Natural killer cell (primary cell): ENCODE results near the gene C6orf89. TPM values are rescaled to one million over a fixed set of nuclear protein-coding genes. Genes with fewer than 3 reads are reported as not detected.

ENCODE experiments used
- ATAC-seq, 3 donors: fragments of 150-1000 bp in 2 of 3; fragments of 200-7000 bp in 1 of 3; cut with Tn5 transposase; 1 replicate in 1 of 3; 2 replicates in 2 of 3; pipeline ENCODE4 v1.10.0; 2021; ENCODE audit warnings: mild to moderate bottlenecking in 2 of 3, moderate library complexity in 2 of 3
- DNase-seq, 2 donors: peaks; one replicate each; pipeline versions ENCODE4 v3.0.0 to v3.0.0-alpha.2; 2013 to 2021; ENCODE audit warnings: mixed read lengths in 1 of 2
- H3K27ac ChIP-seq: one replicate; pipeline ENCODE4 v1.5.1; 2013; ENCODE audit warnings: mild to moderate bottlenecking, low read length
- H3K27me3 ChIP-seq: one replicate; pipeline ENCODE4 v1.6.1; 2013; ENCODE audit warnings: low read length; ENCODE audit not compliant: control insufficient read depth, insufficient read depth
- H3K36me3 ChIP-seq: one replicate; pipeline ENCODE4 v1.6.1; 2013; ENCODE audit warnings: low read length; ENCODE audit not compliant: control insufficient read depth, insufficient read depth
- H3K4me1 ChIP-seq: one replicate; pipeline ENCODE4 v1.6.1; 2013; ENCODE audit warnings: low read length; ENCODE audit not compliant: control insufficient read depth, insufficient read depth
- H3K4me3 ChIP-seq: one replicate; pipeline ENCODE4 v1.5.1; 2013; ENCODE audit warnings: low read length
- H3K9me3 ChIP-seq: one replicate; pipeline ENCODE4 v1.6.1; 2013; ENCODE audit warnings: low read length; ENCODE audit not compliant: control insufficient read depth, insufficient read depth
- H3K27ac Mint-ChIP-seq, 2 donors: one replicate each; pipeline ENCODE4 v1.8.0; 2022; ENCODE audit warnings: mild to moderate bottlenecking in 2 of 2, mixed read lengths in 2 of 2, moderate library complexity in 1 of 2
- H3K27me3 Mint-ChIP-seq, 2 donors: one replicate each; pipeline ENCODE4 v1.8.0; 2022; ENCODE audit warnings: low read depth in 2 of 2, mixed read lengths in 2 of 2
- H3K36me3 Mint-ChIP-seq: one replicate; pipeline ENCODE4 v1.8.0; 2022; ENCODE audit warnings: mixed read lengths
- H3K4me1 Mint-ChIP-seq, 2 donors: one replicate each; pipeline ENCODE4 v1.8.0; 2022; ENCODE audit warnings: mixed read lengths in 2 of 2
- H3K4me3 Mint-ChIP-seq: one replicate; pipeline ENCODE4 v1.8.0; 2022; ENCODE audit warnings: mild to moderate bottlenecking, moderate library complexity, mixed read lengths
- H3K9me3 Mint-ChIP-seq, 2 donors: one replicate each; pipeline ENCODE4 v1.8.0; 2022; ENCODE audit warnings: mixed read lengths in 2 of 2
- CTCF ChIP-seq: fragments of 200-600 bp; IDR thresholded peaks from one replicate; pipeline ENCODE4 v1.8.0; 2022; ENCODE audit warnings: antibody characterized with exemption
- WGBS: methylation state at CpG from one replicate; pipeline ENCODE4 v1.1.7; 2013; ENCODE audit warnings: missing lambda C conversion rate; ENCODE audit not compliant: insufficient coverage; 5-methylcytosine and 5-hydroxymethylcytosine counted together
- intact Hi-C: fragments of 100-400 bp; cut with micrococcal nuclease; formaldehyde crosslinking; loops from one replicate; pipeline ENCODE4 v1.14.2; 2022
- total RNA-seq, 4 donors: library from RNA; stranded (reverse); fragments of 120-200 nt in 1 of 4; gene quantifications; one replicate each; pipeline versions ENCODE4 v1.2.3 to v1.2.4, GENCODE V29; 2013 to 2022

Gene C6orf89
- total RNA-seq, 3 donors from 2014 or later (not counting 1 experiment from before 2014, with no cell fraction given) = 34.3 to 47.0 (median 46.3) TPM

- H3K36me3 ChIP-seq = peaks cover 29% of the 10 kb centered on the region
- intact Hi-C loops = no loop called here
- Mint-ChIP-seq H3K27ac (no peak overlapping the region), H3K36me3 (no peaks in the 10 kb centered on the region), H3K4me3 (no peak overlapping the region), H3K27me3 (peaks cover 13 to 15% of the 10 kb centered on the region in 2 donors), H3K9me3 (no peaks in the 10 kb centered on the region), H3K4me1 (peaks cover 12 to 25% of the 10 kb centered on the region in 2 donors)
- no peak for ATAC-seq
- H3K4me3 ChIP-seq = no peak overlapping the region
- 67% methylated on average over 4 of the region's 4 CpGs for WGBS
- peaks cover 27% of the 10 kb centered on the region for H3K4me1 ChIP-seq
- TF ChIP-seq CTCF = no peak
- no peak for DNase-seq
- H3K27ac ChIP-seq = no peak overlapping the region
- H3K9me3 ChIP-seq = no peaks in the 10 kb centered on the region
- no peaks in the 10 kb centered on the region for H3K27me3 ChIP-seq
Measured at GRCh38 chr6:36964908-36965307, 79.2 kb downstream of the C6orf89 start.

DNA sequence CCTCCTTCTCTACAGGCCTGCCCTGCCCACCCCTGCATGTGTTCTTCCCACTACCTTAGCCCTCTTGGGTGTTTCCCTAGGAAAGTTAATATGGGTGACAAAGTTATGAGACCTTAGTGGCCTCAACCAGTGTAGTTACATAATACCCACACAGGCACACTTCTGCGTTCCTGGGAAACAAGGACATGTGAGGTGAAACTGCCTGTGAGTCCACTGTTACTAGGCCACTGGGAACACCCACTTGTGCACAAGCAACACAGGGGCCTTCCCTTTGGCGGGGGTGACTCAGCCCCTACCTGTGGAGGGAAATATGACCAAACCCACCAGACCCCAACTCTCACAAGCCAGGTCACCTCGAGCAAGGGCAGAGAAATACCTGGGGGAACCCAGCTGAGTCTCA is 81.5 kb downstream of the C6orf89 start:
- DNase-seq = no peak
- no peaks in the 10 kb centered on the region for H3K9me3 Mint-ChIP-seq
- H3K9me3 ChIP-seq = no peaks in the 10 kb centered on the region
- H3K4me3 Mint-ChIP-seq = no peak overlapping the region
- no peak overlapping the region for H3K27ac ChIP-seq
- no peaks in the 10 kb centered on the region for H3K27me3 ChIP-seq
- peaks cover under 1 to 7% of the 10 kb centered on the region in 2 donors for H3K27me3 Mint-ChIP-seq
- H3K4me3 ChIP-seq = no peak overlapping the region
- 87% methylated on average over 3 of the region's 3 CpGs for WGBS
- H3K4me1 Mint-ChIP-seq = peaks cover 12 to 25% of the 10 kb centered on the region in 2 donors
- ATAC-seq = no peak
- peaks cover 27% of the 10 kb centered on the region for H3K4me1 ChIP-seq
- no peak for TF ChIP-seq CTCF
- H3K36me3 ChIP-seq = peaks cover 53% of the 10 kb centered on the region
- peak overlapping the region in 1 of 2 donors; percentile 26 for H3K27ac Mint-ChIP-seq
- H3K36me3 Mint-ChIP-seq = no peaks in the 10 kb centered on the region
- intact Hi-C loops = no loop called here

- no peaks in the 10 kb centered on the region for H3K36me3 Mint-ChIP-seq
- no peak for TF ChIP-seq CTCF
- H3K4me3 Mint-ChIP-seq = no peak overlapping the region
- DNase-seq = no peak
- Histone ChIP-seq H3K36me3 (peaks cover 57% of the 10 kb centered on the region), H3K4me1 (peaks cover 23% of the 10 kb centered on the region), H3K9me3 (no peaks in the 10 kb centered on the region), H3K4me3 (no peak overlapping the region), H3K27me3 (no peaks in the 10 kb centered on the region), H3K27ac (no peak overlapping the region)
- H3K27ac Mint-ChIP-seq = no peak overlapping the region
- no peak for ATAC-seq
- H3K4me1 Mint-ChIP-seq = peaks cover 8 to 22% of the 10 kb centered on the region in 2 donors
- 95% methylated on average over 4 of the region's 4 CpGs for WGBS
- intact Hi-C loops = no loop called here
- no peaks in the 10 kb centered on the region for H3K9me3 Mint-ChIP-seq
- H3K27me3 Mint-ChIP-seq = peaks cover 0 to 3% of the 10 kb centered on the region in 2 donors
Measured at GRCh38 chr6:36967757-36968156, 82.0 kb downstream of the C6orf89 start.

DNA sequence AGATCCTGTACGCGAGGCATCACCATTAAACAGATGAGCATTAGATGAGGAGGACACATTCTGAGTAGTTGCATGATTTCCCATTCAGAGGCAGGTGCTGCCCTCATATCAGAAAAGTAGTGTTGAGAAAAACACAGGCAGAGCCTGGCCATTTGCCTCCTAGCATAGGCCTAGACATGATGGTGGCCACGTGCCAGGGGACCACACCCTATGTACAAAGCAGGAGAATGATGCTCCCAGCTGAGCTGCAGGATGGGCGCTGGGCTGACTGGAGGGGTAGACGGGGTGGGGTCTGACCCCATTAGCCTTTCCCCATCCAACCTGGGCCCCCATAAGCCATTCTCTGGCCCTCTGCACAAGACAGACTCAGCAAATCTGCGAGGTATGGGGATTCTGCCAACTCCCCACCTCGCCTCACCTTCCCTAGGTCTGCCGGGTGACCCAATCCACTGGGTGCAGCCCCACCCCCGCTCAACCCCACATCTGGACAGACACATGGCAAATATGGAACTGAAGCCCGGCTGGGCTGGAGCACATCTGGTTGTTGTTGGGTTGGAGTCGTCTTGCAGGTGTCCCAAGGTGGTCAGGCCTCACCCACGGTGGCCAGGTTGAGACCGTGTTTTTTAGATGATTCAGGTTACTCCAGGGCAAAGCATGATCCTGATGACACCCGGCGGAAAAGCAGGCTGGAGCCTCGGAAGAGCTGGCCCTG is 82.7 kb downstream of the C6orf89 start:
- DNase-seq (no peak), ATAC-seq (no peak)
- H3K4me3 ChIP-seq = no peak overlapping the region
- WGBS = 96% methylated on average over 16 of the region's 16 CpGs
- Mint-ChIP-seq H3K4me1 (peaks cover under 1 to 15% of the 10 kb centered on the region in 2 donors), H3K27ac (peak overlapping the region in 1 of 2 donors; percentile 43), H3K36me3 (no peaks in the 10 kb centered on the region), H3K4me3 (no peak overlapping the region), H3K27me3 (no peaks in the 10 kb centered on the region), H3K9me3 (no peaks in the 10 kb centered on the region)
- H3K4me1 ChIP-seq = peaks cover 17% of the 10 kb centered on the region
- no peak for TF ChIP-seq CTCF
- no peaks in the 10 kb centered on the region for H3K27me3 ChIP-seq
- intact Hi-C loops = no loop called here
- no peak overlapping the region for H3K27ac ChIP-seq
- peaks cover 62% of the 10 kb centered on the region for H3K36me3 ChIP-seq
- H3K9me3 ChIP-seq = no peaks in the 10 kb centered on the region
